GM12872 (cell line): ENCODE data around the gene HSPA12B.

ENCODE experiments used
- TF ChIP-seq, protein P1 (sequence below): IDR thresholded peaks from 3 replicates; pipeline ENCODE4 v1.5.1; 2011; ENCODE audit warnings: low read depth, mild to moderate bottlenecking, low read length, moderate library complexity; ENCODE audit not compliant: insufficient read depth

The HSPA12B gene

DNA sequence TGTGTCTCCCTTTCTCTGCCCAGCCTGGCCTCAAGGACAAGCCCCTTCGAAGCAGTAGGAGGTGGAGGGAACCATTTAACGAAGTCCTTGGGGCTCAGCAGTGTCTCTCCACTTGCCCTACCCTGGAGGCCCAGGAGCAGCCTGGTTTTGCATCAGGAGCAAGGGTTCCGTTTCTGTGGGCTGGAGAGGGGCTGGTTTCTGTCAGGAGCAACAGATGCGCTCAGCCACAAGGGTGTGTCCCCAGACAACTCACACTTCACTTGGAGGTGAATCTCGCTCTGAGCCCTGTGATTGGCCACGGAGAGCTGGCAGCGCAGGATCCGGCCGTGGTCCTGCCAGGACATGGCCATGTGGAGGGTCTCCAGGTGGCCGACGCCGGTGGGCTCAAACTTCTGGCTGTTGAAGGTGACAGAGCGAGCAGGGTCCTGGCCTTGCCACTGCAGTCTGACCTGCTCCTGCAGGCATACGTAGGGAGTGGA, 27.0 kb upstream of the HSPA12B start:
- TF ChIP-seq, protein P1, sequence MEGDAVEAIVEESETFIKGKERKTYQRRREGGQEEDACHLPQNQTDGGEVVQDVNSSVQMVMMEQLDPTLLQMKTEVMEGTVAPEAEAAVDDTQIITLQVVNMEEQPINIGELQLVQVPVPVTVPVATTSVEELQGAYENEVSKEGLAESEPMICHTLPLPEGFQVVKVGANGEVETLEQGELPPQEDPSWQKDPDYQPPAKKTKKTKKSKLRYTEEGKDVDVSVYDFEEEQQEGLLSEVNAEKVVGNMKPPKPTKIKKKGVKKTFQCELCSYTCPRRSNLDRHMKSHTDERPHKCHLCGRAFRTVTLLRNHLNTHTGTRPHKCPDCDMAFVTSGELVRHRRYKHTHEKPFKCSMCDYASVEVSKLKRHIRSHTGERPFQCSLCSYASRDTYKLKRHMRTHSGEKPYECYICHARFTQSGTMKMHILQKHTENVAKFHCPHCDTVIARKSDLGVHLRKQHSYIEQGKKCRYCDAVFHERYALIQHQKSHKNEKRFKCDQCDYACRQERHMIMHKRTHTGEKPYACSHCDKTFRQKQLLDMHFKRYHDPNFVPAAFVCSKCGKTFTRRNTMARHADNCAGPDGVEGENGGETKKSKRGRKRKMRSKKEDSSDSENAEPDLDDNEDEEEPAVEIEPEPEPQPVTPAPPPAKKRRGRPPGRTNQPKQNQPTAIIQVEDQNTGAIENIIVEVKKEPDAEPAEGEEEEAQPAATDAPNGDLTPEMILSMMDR, result no peak

DNA sequence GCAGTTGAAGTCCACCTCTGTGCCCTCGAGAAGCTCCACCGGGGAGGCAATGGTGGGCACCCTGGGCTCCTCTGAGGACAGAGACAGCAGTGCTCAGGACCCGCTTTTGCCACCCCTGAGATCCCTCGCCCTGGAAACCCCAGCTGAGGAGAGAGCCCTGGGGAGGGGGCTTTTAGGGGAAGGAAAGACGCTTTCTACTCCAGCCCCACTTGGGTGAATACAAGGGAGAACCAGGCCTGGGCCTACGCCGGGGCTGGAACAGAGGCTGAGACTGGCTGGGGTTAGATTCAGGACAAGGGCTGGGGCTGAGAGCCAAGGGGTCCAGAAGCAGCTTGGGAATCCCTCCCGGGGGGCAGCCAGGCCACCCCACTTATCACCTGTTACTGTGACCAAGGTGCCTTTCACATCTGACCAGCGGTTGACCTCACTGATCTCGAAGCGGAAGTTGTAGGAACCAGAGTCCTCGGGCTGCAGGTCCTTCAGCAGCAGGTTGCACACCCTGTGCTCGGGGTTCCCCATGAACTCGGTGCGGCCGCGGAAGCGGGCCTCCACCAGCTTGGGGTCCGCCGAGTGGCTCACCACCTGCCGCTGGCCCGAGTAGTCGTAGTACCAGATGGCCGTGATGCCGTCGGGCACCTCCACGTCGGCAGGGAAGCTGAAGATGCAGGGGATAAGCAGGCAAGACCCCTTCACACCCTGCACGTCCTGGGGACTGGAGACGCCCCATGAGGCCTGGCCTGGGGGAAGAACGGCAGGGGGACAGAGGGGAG, 26.3 kb upstream of the HSPA12B start:
- TF ChIP-seq, protein P1, result no peak

DNA sequence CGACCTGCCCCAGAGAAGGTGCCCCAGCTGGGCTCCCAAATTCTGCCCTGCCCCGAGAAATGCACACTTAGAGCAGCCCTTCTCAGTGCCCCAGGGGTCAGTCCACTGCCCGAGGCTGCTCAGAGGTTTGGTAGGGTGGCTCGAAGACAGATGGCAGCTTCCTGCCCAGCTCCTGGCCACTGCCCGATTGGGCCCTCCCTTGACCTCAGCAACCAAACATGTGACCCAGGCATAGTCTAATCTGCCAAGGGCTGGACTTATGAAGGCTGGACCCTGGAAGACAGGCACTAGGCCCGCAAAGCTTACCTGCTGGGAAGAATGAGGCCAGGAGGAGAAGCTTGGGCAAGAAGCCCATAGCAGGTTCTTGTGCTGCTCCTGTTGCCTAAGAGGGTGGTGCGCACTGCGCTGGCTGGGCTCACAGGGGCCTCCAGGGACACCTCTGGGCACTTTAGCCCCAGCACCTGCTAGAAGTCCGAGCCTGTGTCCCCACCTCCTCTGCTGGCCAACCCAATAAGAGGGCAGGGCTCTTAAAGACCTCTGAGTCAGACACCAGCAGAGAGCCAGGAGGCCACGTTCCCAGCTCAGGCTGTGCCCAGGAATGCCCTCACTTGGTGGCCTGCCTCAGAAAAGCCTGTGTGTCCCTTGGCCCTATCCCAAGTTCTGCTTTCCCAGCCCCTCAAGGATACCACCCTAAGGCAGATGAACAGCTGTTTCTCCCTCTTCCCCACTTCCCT, 25.5 kb upstream of the HSPA12B start:
- TF ChIP-seq, protein P1, result no peak

DNA sequence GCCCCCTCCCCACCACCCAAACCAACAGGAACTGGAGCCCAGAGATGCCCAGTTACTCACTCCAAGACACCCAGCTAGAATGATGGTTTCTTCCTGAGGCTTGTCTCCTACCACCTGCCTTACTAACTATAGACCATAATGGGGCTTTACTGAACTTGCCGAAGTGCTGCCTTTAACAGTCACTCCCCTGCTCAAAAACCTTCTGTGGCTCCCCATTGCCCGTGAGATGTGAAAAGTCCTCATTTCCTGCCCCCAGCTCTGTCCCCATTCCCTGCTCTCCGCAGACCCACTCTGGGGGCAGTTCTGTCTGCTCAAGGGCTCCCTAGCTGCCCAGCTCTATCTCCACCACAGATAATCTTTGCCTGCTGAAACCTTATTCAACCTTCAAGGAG, 25.0 kb upstream of the HSPA12B start:
- TF ChIP-seq, protein P1, result no peak

DNA sequence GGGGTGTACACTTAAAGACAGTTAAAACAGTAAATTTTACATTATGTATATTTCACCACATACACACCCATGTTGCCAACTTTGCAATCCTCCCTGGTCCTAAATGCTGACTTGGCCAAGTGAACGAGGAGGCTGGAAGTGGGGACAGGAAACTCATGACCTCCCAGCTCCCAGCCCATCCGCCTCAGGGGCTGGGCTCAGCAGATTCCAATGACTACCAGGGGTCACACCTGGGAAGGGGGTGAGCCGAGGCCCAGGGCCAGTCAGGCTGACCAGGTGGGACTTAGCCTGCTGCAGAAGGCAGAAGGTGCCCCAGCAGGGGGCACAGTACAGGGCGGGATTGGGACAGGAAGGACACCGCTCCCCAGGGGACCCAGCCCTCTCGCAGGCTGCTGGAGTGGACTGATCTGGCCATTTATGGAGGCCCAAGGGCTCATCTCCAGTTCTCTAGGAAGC, 22.4 kb upstream of the HSPA12B start:
- TF ChIP-seq, protein P1, result 0 out of 3 replicates have a peak, but pooled peaks have one; percentile 23

DNA sequence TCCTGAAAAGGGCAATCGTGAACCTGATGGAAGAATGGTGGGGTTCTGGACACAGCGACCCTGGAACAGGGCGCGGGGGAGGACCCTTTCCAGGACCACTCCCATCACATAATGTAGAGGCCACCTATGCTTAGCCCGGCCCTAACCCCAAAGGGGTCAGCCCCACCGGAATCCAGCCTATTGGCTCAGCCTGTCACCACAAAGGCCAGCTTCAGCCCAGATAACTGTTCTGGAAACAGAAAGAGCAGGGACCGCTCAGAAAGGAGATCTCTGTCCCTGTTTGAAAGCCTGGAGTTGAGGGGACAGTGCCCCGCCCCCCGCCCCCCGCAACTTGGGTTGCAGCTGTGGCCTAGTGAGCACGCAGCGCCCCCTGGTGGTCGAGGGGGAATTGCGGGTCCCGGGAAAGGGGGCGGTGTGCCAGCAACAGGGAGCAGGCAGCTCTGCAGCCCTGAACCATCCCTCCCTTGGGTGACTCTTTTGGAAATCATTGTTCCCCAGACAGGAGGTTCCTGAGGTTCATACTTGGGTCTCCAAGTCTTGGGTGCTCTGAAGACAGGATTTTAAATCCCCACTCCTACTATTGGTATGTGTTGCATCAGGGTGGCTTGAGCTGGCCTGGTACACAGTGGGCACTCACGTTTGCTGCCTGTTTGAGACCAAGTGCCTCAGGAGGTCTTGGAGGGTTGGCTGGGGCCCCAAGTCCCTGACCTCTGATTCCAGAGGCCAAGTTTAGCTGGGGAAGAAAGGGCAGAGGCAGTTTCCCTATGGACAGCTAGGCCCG, 21.6 kb upstream of the HSPA12B start:
- TF ChIP-seq, protein P1, result peak; percentile 89

DNA sequence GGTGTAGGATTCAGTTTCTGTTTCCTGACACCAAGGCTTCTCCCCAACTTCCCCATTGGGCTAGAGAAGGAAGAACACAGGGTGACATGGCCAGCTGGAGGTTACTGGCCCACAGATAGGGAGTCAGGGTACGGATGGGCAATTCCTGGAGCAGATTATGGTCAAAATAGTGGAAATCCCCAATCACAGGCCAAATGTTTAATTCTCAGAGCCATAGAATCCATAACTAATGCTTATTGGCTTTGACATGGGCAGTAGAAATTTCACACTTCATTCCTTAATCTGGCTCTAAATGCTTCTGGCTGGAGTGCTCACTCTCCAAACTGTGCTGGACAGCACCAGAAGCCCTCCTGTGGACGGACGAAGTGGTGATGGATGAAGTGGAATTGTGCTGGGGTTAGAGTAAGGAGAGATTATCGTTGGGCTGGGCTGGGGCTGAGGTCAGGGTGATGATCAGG, 21.0 kb upstream of the HSPA12B start:
- TF ChIP-seq, protein P1, result no peak
